ENCODE data around the gene OR2M2.

Gene OR2M2, protein sequence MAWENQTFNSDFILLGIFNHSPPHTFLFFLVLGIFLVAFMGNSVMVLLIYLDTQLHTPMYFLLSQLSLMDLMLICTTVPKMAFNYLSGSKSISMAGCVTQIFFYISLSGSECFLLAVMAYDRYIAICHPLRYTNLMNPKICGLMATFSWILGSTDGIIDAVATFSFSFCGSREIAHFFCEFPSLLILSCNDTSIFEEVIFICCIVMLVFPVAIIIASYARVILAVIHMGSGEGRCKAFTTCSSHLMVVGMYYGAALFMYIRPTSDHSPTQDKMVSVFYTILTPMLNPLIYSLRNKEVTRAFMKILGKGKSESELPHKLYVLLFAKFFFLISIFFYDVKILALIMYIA

DNA sequence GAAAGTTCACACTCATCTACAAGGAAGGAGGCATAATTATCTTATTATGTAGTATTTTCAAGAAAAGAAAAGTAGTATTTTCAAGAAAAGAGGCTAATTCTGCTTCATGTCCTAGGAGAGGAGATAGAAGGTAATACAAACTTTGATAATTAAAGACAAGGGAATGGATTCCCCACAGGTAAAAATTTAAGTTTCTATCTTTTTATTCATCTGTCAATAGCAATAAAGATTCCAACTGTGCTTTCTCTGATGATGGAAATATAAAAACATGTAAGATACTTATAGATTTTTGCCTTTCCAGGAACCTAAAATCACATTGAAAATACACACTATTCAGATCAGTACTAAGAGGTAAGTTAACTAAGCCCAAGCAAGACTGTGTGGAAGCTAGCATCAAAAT, at the start of gene OR2M2:
Gene OR2M2 (plus strand): TSS at position 301 of the 400 bp plus-strand sequence. CDS start 5,165 bp downstream, outside the sequence.
- DNase-seq: no peak

DNA sequence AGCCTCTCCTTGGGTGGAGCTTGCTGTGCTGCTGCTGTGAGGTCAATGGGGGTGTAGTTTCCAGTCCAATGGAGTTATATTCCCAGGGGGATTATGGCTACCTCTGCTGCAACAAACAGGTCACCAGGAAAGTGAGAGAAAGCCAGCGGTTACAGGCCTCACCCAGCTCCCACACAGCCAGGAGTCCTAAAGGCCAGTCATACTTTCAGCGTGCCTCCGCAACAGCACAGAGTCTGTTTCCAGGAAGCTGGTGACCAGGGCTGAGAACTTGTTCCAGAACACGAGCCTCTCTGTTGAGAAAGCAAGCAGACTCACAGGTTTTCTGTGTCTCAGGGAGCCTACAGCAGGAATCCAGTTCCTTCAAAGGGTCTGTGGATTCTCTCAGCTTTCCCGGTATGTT, 47.0 kb upstream of the OR2M2 start:
- no peak for DNase-seq

DNA sequence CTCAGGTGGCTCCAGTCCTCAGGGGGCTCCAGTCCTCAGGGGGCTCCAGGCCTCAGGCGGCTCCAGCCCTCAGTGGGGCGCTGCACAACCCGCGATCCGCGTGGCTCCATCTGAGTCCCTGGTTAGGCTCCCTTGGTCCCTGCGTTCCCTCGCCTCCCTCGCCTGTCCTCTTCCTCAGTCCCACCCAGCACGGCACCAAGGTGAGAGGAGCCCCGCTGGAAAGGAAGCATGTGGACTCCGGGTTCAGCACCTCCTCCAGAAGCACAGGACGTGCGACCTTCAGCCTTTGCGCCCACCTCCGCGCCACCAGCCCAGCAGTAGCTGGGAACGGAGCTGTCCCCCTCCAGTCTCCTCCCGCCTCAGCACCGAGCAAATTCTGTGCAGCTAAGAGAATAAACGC, 37.8 kb upstream of the OR2M2 start:
- no peak for DNase-seq

DNA sequence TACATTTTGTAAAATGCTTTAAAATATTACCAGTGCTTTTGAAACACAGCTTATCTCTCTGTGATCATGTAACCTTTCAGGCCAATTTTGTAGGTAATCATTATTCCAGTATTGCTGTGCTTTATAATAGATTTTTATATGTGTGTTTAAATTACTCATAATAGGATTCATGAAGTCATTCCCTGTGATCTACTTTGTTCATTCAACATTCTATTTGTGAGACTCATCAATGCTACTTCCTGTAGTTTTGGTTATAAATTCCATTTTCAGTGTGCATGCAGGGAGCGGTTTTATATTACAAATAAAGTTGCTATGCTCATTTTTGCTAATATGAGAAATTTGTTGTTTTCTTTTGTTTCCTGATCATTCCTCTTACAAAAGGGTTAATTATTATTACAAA, 33.8 kb upstream of the OR2M2 start:
- DNase-seq: no peak

DNA sequence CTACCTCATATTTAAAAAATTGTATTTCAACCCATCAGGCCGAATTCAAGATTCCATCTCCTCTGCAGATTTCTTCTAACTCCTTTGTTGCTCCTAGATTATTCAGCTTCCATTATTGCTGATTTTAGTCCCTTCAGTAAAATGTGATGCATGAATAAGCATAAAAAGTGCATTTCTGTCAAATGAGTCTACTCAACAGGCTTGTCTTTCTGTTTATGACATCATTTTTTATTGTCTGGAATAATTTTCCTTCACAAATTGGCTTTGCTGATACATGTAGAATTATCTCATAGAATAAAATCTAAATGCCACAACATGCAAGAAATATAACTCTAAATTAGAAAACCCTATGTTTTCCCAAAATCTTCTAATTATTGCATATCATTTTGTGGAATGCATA, 31.3 kb upstream of the OR2M2 start:
- DNase-seq: no peak

DNA sequence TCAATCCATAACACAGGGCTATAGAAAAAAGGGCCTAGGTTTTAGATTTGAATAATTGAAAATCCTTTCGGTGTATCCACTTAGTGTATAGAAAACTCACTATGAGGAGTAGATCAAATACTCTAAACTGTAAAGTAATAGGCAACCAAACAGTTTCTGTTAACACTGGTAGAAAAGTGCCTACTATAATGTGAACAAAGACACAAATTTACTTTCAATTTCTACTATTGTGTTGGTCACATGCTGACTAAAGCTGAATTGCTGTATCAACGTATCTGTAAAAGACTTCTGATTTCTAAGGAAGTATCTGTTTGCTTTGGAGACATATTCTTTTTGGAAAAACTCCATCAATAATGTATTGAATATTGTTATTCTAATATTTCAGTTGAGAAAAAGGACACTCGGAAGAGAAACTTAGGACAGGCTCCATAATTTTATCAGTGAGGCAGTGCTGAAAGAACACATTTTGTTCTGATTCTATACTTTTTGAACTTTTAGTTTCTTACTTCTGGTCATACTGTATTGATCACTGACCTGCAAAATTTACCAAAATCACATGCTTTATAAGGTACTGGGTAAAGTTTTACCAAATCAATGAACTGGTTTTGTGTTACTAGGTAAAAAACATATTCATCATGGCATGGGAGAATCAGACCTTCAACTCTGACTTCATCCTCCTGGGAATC, 30.0 kb upstream of the OR2M2 start, which contains the start of gene OR2M5:
Gene OR2M5 (plus strand): TSS at position 636 of the 686 bp plus-strand sequence. CDS start 0 bp downstream, at position 636.
- no peak for DNase-seq

DNA sequence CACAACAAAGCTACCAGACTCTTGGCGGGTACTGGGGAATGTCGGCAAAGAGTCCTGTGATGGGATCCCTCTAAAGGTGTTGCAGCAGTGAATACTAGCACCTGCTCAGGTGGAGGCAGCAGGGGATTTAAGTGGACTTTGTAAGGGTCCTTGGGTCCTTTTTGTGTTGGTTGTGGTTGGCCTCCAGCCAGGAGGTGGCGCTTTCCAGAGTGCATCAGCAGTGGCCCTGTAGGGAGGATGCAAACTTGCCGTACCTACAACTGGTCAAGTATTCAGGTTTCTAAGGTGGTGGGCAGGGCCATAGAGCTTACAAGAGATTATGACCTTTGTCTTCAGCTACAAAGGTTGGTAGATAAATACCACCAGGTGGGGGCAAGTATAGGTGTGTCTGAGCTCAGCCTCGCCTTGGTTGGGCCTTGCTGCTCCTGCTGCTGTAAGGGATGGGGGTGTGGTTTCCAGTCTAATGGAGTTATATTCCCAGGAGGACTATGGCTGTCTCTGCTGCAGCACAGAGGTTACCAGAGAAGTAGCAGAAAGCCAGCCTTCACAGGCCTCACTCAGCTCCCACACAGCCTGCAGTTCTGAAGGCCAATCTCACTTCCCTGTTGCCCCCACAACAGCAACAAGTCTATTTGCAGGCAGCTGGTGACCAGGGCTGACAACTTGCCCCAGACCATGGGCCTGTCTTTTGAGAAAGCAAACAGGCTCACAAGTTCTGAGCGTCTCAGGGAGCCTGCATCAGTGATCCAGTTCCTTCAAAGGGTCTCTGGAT, 22.4 kb upstream of the OR2M2 start:
- DNase-seq: no peak

DNA sequence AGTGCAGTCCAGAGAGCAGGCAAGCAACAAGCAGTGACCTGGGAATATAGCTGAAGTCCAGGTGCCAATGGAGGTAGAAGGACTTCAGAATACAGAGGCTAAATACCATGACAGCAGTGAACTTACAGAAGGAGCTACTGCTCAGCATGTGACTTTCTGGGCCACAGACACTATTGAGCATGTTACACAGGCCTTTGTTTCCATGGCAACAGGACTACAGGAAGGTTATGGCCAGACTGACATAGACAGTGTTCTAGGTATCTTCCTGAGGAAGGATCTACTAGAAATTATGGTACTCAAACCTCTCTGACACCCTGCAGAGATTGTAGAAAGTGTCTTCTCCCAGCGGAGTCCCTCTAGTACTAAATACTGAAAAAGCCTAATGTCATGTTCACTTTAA, 18.7 kb upstream of the OR2M2 start:
- DNase-seq: no peak

DNA sequence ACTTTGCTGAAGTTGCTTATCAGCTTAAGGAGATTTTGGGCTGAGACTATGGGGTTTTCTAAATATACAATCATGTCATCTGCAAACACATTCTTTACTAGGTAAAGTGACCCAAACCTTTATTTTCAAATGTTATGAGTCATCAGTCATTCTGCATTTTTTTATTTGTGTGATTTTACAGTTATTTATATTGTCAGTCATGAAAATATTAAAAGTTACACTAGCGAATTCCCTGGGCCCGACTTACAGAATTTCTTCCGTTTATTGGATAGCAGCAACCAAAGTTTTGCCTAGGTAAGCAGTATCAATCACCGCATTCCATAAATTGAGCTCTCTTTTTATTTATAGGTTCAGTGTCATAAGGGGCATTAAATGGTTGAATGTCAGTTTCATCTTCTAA, 15.9 kb upstream of the OR2M2 start:
- DNase-seq: no peak

DNA sequence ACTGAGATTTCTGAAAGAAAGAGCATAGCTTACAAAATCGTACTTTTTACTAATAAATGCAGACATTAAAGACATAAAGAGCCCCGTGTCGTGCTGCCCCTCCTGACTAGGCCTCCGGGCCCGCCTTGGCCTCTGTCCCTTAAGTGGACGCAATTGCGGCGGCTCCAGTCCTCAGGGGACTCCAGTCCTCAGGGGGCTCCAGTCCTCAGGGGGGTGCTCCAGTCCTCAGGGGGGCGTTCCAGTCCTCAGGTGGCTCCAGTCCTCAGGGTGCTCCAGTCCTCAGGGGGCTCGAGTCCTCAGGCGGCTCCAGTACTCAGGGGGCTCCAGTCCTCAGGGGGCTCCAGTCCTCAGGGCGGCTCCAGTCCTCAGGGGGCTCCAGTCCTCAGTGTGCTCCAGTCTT, 10.6 kb upstream of the OR2M2 start:
- no peak for DNase-seq

DNA sequence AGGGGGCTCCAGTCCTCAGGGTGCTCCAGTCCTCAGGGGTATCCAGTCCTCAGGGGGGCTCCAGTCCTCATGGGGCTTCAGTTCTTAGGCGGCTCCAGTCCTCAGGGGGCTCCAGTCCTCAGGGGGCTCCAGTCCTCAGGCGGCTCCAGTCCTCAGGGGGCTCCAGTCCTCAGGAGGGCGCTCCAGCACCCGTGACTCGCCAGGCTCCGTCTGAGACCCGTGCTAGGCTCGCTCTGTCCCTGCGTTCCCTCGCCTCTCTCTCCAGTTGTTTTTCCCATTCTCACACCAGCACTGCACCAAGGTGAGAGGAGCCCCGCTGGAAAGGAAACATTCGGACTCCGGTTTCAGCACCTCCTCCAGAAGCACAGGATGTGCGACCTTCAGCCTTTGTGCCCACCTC, 9.4 kb upstream of the OR2M2 start:
- no peak for DNase-seq

DNA sequence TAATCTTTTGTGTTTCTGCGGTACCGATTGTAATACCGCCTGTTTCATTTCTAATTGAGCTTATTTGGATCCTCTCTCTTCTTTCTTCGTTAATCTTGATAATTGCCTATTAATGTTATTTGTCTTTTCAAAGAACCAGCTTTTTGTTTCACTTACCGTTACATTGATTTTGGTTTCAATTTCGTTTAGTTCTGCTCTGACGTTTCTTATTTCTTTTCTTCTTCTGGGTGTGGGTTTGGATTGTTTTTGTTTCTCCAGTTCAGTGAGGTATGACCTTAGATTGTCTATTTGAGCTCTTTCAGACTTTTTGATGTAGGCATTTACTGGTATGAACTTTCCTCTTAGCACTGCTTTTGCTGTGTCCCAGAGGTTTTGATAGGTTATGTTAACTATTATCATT, 9.4 kb downstream of the OR2M2 start:
- DNase-seq: no peak

DNA sequence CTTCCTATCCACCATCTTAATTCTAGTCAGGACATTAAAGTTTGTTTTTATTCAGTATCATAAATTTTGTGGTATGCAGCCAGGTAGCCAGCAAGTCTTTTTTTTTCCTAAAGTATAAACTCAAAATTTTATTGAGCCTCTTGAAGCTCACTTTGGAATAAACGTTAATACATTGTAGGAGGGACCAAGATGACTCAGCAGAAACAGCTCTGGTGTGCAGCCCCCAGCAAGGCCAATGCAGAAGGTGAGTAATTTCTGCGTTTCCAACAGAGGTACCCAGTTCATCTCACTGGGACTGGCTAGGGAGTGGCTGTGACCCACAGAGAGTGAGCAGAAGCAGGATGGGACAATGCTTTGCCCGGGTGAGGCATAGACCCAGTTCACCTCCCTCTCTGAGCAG, 12.7 kb downstream of the OR2M2 start:
- DNase-seq: no peak

DNA sequence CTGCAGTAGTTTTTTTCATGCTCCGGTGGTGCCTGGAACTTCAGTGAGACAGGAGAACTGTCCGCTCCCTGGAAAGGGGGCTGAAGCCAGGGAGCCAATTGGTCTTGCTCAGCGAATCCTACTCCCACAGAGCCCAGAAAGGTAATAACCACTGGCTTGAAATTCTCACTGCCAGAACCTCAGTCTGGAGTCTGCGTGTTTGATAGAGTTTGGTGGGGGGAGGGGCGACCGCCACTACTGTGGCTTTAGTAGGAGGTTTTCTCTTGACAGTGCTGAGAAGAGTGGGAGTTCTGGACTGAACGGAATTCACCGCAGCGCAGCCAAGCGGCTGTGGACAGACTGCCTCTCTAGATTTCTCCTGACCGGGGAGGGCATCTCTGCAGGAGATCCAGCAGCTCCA, 14.4 kb downstream of the OR2M2 start:
- no peak for DNase-seq

DNA sequence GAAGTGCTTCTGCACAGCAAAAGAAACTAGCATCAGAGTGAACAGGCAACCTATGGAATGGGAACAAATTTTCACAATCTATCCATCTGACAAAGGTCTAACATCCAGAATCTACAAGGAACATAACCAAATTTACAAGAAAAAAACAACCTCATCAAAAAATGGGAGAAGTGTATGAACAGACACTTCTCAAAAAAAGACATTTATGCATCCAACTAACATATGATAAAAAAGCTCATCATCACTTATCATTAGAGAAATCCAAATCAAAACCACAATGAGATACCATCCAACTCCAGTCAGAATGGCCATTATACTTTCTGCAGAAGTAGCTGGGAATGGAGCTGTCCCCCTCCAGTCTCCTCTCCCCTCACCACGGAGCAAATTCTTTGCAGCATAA, 19.5 kb downstream of the OR2M2 start:
- no peak for DNase-seq

DNA sequence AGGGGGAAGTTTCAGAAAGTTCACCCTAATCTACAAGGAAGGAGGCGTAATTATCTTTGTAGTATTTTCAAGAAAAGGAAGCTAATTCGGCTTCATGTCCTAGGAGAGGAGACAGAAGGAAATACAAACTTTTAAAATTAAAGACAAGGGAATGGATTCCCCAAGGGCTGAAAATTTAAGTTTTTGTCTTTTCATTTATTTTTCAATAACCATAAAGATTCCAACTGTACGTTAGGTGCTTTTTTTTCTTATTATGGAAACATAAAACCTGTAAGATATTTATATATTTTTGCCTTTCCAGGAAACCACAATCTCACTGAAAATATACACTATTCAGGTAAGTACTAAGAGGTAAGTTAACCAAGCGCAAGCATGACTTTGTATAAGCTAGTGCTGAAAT, 22.3 kb downstream of the OR2M2 start, which contains the start of gene OR2M3:
Gene OR2M3 (plus strand): TSS at position 301 of the 400 bp plus-strand sequence. CDS start 5,803 bp downstream, outside the sequence.
- DNase-seq: no peak

DNA sequence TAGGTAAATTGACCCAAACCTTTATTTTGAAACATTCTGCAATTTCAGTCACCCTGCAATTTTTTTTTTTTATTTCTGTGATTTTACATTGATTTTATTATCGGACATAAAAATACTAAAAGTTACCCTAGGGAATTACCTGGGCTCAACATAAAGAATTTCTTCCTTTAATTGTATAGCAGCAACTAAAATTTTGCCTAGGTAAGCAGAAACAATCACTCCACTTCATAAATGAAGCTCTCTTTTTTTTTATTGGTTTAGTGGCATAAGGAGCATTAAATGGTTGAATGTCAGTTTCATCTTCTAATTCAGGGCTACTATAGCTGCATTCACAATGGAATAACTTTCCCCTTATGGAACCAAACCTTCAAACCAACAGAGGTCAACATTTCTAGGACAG, 41.3 kb downstream of the OR2M2 start:
- DNase-seq: no peak

DNA sequence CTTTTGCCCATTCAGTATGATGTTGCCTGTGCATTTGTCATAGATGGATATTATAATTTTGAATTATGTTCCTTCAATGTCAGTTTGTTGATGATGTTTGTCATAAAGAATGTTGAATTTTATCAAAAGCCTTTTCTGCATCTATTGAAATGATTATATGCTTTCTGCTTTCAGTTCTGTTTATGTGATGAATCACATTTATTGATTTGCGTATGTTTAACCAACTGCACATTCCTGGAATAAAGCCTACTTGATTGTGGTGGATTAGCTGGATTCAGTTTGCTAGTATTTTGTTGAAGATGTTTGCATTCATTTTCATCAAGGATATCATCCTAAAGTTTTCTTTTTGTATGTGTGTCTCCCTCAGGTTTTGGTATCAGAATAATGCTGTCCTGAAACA, 50.9 kb downstream of the OR2M2 start:
- DNase-seq: no peak

DNA sequence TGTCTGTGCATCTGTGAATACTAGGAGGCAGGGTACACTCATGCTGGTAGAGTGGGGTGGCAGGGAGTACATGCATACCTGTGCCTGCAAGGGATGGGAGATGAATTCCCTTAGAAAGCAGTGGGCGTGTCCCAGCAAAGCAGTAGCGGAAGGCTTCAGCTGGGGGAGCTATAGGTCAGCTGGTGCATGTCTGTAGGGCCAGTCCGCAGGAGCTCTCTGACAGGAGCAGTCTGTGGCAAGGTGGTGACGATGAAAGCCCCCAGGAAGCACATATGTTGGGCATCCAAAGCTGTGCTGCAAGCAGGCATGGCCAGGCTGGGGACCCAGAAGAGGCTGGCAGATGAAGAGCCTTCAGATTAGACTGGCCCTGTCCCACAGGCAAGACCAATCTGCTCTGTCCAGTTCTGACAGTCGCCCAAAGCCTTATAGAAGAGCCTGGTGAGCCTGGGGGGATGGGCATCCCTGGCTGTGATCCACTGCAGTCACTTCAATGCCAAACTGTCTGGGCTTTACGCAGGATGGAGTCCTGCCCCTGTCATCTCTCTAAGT, 54.8 kb downstream of the OR2M2 start:
- DNase-seq: no peak
